HCT116 (cell line): ENCODE measurements around the gene LRIF1.

Source experiments
- CBX3 ChIP-seq: IDR thresholded peaks from 2 replicates; pipeline ENCODE4 v1.6.1; 2012; ENCODE audit warnings: low read depth
- CEBPB ChIP-seq: IDR thresholded peaks from 2 replicates; pipeline ENCODE4 v1.6.1; 2012; ENCODE audit warnings: low read depth
- CTCF ChIP-seq, 3 experiments: fragments of 200-600 bp in 1 of 3; sonication (generic) in 1 of 3; IDR thresholded peaks in 2 of 3; conservative IDR thresholded peaks in 1 of 3; 2 replicates each; pipeline ENCODE4 v1.5.1; 2012 to 2017; ENCODE audit warnings: low read depth in 2 of 3, low read length in 2 of 3, antibody characterized with exemption in 1 of 3, borderline replicate concordance in 1 of 3, control low read depth in 1 of 3, mild to moderate bottlenecking in 1 of 3, mixed read lengths in 1 of 3, mixed run types in 1 of 3, moderate library complexity in 1 of 3; ENCODE audit not compliant: insufficient read depth in 1 of 3
- EZH2 ChIP-seq: fragments of 200-600 bp; sonication (generic); IDR thresholded peaks from 2 replicates; pipeline ENCODE4 v1.6.1; 2017; ENCODE audit warnings: antibody characterized with exemption, mixed run types
- MAX ChIP-seq: IDR thresholded peaks from 2 replicates; pipeline ENCODE4 v1.6.1; 2012
- POLR2A ChIP-seq: IDR thresholded peaks from 2 replicates; pipeline ENCODE4 v1.7.0; 2011; ENCODE audit warnings: borderline replicate concordance; ENCODE audit not compliant: insufficient read depth, insufficient read length; ENCODE audit errors: extremely low read depth
- POLR2AphosphoS5 ChIP-seq: IDR thresholded peaks from 2 replicates; pipeline ENCODE4 v1.6.1; 2011; ENCODE audit warnings: mild to moderate bottlenecking, low read depth, low read length, moderate library complexity
- SIN3A ChIP-seq: IDR thresholded peaks from 2 replicates; pipeline ENCODE4 v1.6.1; 2012; ENCODE audit warnings: low read depth
- SP1 ChIP-seq: IDR thresholded peaks from 2 replicates; pipeline ENCODE4 v1.6.1; 2012; ENCODE audit warnings: low read depth
- SRF ChIP-seq: IDR thresholded peaks from 2 replicates; pipeline ENCODE4 v1.6.1; 2012; ENCODE audit warnings: low read depth
- TCF7L2 ChIP-seq: IDR thresholded peaks from 2 replicates; pipeline ENCODE4 v1.7.0; 2011; ENCODE audit warnings: borderline replicate concordance, inconsistent platforms; ENCODE audit not compliant: insufficient read depth, insufficient read length; ENCODE audit errors: extremely low read depth

GRCh38 chr1:110936567-110936966 is 27.2 kb downstream of the LRIF1 start:
- TF ChIP-seq EZH2 = no peak
- TF ChIP-seq CTCF (IDR thresholded peaks at IDR 0.05 in 2 of 3, conservative IDR thresholded peaks at IDR 0.05 in 1 of 3; ENCODE audit: borderline replicate concordance in 1 of 3, insufficient read depth in 1 of 3, low read depth in 2 of 3, low read length in 2 of 3) = no peak
- TF ChIP-seq TCF7L2 = no peak
- no peak for TF ChIP-seq POLR2AphosphoS5
- no peak for TF ChIP-seq MAX
- TF ChIP-seq SRF = no peak
- TF ChIP-seq CEBPB = no peak
- no peak for TF ChIP-seq POLR2A
- TF ChIP-seq CBX3 = no peak
- no peak for TF ChIP-seq SIN3A
- no peak for TF ChIP-seq SP1
